Spleen (tissue), 3 donors: ENCODE results near the gene IRAK1.

Experiments used
- POLR2A ChIP-seq, 3 donors: fragments of 450-650 bp; IDR thresholded peaks; one replicate each; pipeline ENCODE4 v1.5.1; 2017; ENCODE audit warnings: antibody characterized with exemption in 3 of 3, mild to moderate bottlenecking in 1 of 3
- POLR2AphosphoS5 ChIP-seq, 3 donors: sonication (generic); formaldehyde crosslinking; IDR thresholded peaks; one replicate each; pipeline ENCODE4 v1.5.1; 2017; ENCODE audit warnings: antibody characterized with exemption in 3 of 3

- TF ChIP-seq POLR2AphosphoS5 (IDR thresholded peaks at IDR 0.05) = no peak
- TF ChIP-seq POLR2A (IDR thresholded peaks at IDR 0.05) = no peak
Measured at GRCh38 chrX:154037754-154038153, 18.1 kb upstream of the IRAK1 start.
